H1 (cell line): Measurements from ENCODE around the gene NRXN3. TPM values are rescaled to one million over a fixed set of nuclear protein-coding genes. Genes with fewer than 3 reads are reported as not detected.

Source experiments
- CTCF ChIA-PET: fragments of 300-600 bp; sonication (Branson Sonifier 250); formaldehyde crosslinking; loops from one replicate; lab custom pipeline; 2021; ENCODE audit not compliant: partially characterized antibody; lab: Charles Lee
- POLR2A ChIA-PET: fragments of 300-600 bp; sonication (Branson Sonifier 250); formaldehyde crosslinking; loops from one replicate; lab custom pipeline; 2021; ENCODE audit warnings: inconsistent platforms; ENCODE audit not compliant: partially characterized antibody; lab: Charles Lee
- DNase-seq, 2 experiments: peaks; one replicate each; pipeline versions ENCODE4 v3.0.0 to v3.0.0-alpha.2; 2010 to 2022; ENCODE audit warnings: low spot score in 2 of 2, low read depth in 1 of 2, mixed read lengths in 1 of 2
- FAIRE-seq: peaks from 2 replicates; lab custom pipeline; 2011; peaks lifted over from hg19 to GRCh38; lab: Jason Lieb, UNC
- H2AFZ ChIP-seq: 2 replicates; pipeline ENCODE4 v1.8.1; 2012; ENCODE audit warnings: low read length, inconsistent platforms
- H2AK5ac ChIP-seq: 2 replicates; pipeline ENCODE4 v1.6.1; 2013; ENCODE audit warnings: low read depth, low read length
- H2BK120ac ChIP-seq: replicated peaks from 2 replicates; pipeline ENCODE3; 2013; ENCODE audit warnings: low read depth, low read length, inconsistent platforms
- H2BK12ac ChIP-seq: 2 replicates; pipeline ENCODE4 v1.6.1; 2013; ENCODE audit warnings: low read depth, low read length
- H2BK15ac ChIP-seq: 2 replicates; pipeline ENCODE4 v1.6.1; 2013; ENCODE audit warnings: low read length
- H2BK20ac ChIP-seq: 2 replicates; pipeline ENCODE4 v1.6.1; 2013; ENCODE audit warnings: low read length
- H2BK5ac ChIP-seq: 2 replicates; pipeline ENCODE4 v1.6.1; 2013; ENCODE audit warnings: low read depth, low read length
- H3K14ac ChIP-seq: 2 replicates; pipeline ENCODE4 v1.6.1; 2013; ENCODE audit warnings: inconsistent platforms; ENCODE audit not compliant: insufficient read length
- H3K18ac ChIP-seq: 2 replicates; pipeline ENCODE4 v1.6.1; 2013; ENCODE audit warnings: low read length; ENCODE audit errors: extremely low read depth
- H3K23ac ChIP-seq: 2 replicates; pipeline ENCODE4 v1.6.1; 2013; ENCODE audit warnings: inconsistent platforms; ENCODE audit not compliant: insufficient read length
- H3K23me2 ChIP-seq: 2 replicates; pipeline ENCODE4 v1.6.1; 2013; ENCODE audit warnings: low read depth, low read length
- H3K27ac ChIP-seq: 2 replicates; pipeline ENCODE4 v1.6.1; 2011; ENCODE audit warnings: low read depth, low read length, inconsistent platforms
- H3K27me3 ChIP-seq, 4 experiments: replicated peaks in 1 of 4; 1 replicate in 1 of 4; 2 replicates in 3 of 4; pipeline versions ENCODE4 v1.6.1 to v1.8.1; 2011 to 2013; ENCODE audit warnings: low read length in 3 of 4, mild to moderate bottlenecking in 3 of 4, inconsistent platforms in 2 of 4, mixed read lengths in 2 of 4, moderate library complexity in 1 of 4; ENCODE audit not compliant: control insufficient read depth in 3 of 4, insufficient read depth in 3 of 4; ENCODE audit errors: extremely low read depth in 1 of 4
- H3K36me3 ChIP-seq, 4 experiments: 2 replicates each; pipeline versions ENCODE4 v1.6.1 to v1.8.1; 2011 to 2013; ENCODE audit warnings: mild to moderate bottlenecking in 4 of 4, low read length in 3 of 4, moderate library complexity in 2 of 4, control low read depth in 1 of 4, inconsistent platforms in 1 of 4; ENCODE audit not compliant: insufficient read depth in 4 of 4, control insufficient read depth in 2 of 4
- H3K4ac ChIP-seq: replicated peaks from 2 replicates; pipeline ENCODE3; 2013; ENCODE audit warnings: low read length, low read depth, mixed read lengths, inconsistent platforms; ENCODE audit not compliant: insufficient read length
- H3K4me1 ChIP-seq, 4 experiments: replicated peaks in 1 of 4; 1 replicate in 1 of 4; 2 replicates in 3 of 4; pipeline versions ENCODE4 v1.6.1 to v1.8.1; 2011 to 2013; ENCODE audit warnings: low read length in 3 of 4, inconsistent platforms in 2 of 4, mixed read lengths in 1 of 4; ENCODE audit not compliant: insufficient read depth in 4 of 4, control insufficient read depth in 3 of 4
- H3K4me2 ChIP-seq, 2 experiments: 2 replicates each; pipeline versions ENCODE4 v1.6.1 to v1.8.1; 2011 to 2013; ENCODE audit warnings: low read depth in 2 of 2, low read length in 2 of 2, control low read depth in 1 of 2, inconsistent platforms in 1 of 2, mild to moderate bottlenecking in 1 of 2; ENCODE audit not compliant: insufficient read depth in 1 of 2
- H3K4me3 ChIP-seq, 4 experiments: fragments of 200-600, 300-600 bp in 1 of 4; sonication (generic), shearing (Covaris generic), sonication (Bioruptor Twin) in 1 of 4; 2 replicates each; pipeline versions ENCODE4 v1.5.1 to v1.8.1; 2011 to 2016; ENCODE audit warnings: low read length in 4 of 4, low read depth in 3 of 4, control low read depth in 2 of 4, inconsistent platforms in 2 of 4, mild to moderate bottlenecking in 2 of 4, mixed read lengths in 1 of 4, moderate library complexity in 1 of 4; ENCODE audit not compliant: insufficient read depth in 2 of 4; ENCODE audit errors: extremely low read depth in 1 of 4
- H3K56ac ChIP-seq: replicated peaks from 2 replicates; pipeline ENCODE3; 2013; ENCODE audit warnings: low read depth, mild to moderate bottlenecking, mixed read lengths, low read length, inconsistent platforms; ENCODE audit not compliant: insufficient read length
- H3K79me1 ChIP-seq: 2 replicates; pipeline ENCODE4 v1.6.1; 2013; ENCODE audit warnings: low read depth, low read length, control low read depth
- H3K79me2 ChIP-seq, 2 experiments: 2 replicates each; pipeline versions ENCODE4 v1.6.1 to v1.8.1; 2012 to 2013; ENCODE audit warnings: low read length in 2 of 2, mild to moderate bottlenecking in 2 of 2, inconsistent platforms in 1 of 2; ENCODE audit not compliant: insufficient read depth in 2 of 2, control insufficient read depth in 1 of 2
- H3K9ac ChIP-seq, 4 experiments: replicated peaks in 1 of 4; 1 replicate in 1 of 4; 2 replicates in 3 of 4; pipeline versions ENCODE4 v1.6.1 to v1.8.1; 2011 to 2013; ENCODE audit warnings: low read depth in 3 of 4, low read length in 3 of 4, control low read depth in 2 of 4, mild to moderate bottlenecking in 2 of 4, moderate library complexity in 2 of 4, inconsistent platforms in 1 of 4; ENCODE audit errors: extremely low read depth in 1 of 4
- H3K9me3 ChIP-seq, 2 experiments: 2 replicates each; pipeline versions ENCODE4 v1.6.1 to v1.8.1; 2012 to 2013; ENCODE audit warnings: mild to moderate bottlenecking in 2 of 2, moderate library complexity in 2 of 2, control low read depth in 1 of 2, inconsistent platforms in 1 of 2, low read depth in 1 of 2, low read length in 1 of 2, mixed read lengths in 1 of 2; ENCODE audit not compliant: insufficient read depth in 2 of 2
- H4K20me1 ChIP-seq, 2 experiments: replicated peaks in 1 of 2; 2 replicates each; pipeline versions ENCODE3 to v1.8.1; 2011 to 2013; ENCODE audit warnings: inconsistent platforms in 2 of 2, low read length in 2 of 2, mild to moderate bottlenecking in 1 of 2; ENCODE audit not compliant: insufficient read depth in 2 of 2, control insufficient read depth in 1 of 2
- H4K5ac ChIP-seq: 2 replicates; pipeline ENCODE4 v1.6.1; 2013; ENCODE audit warnings: low read length, low read depth, mixed read lengths, inconsistent platforms; ENCODE audit not compliant: insufficient read length
- H4K8ac ChIP-seq: 2 replicates; pipeline ENCODE4 v1.8.0; 2013; ENCODE audit warnings: mild to moderate bottlenecking, moderate library complexity, low read length, inconsistent platforms; ENCODE audit not compliant: insufficient read depth; ENCODE audit errors: extremely low read depth
- H4K91ac ChIP-seq: replicated peaks from 2 replicates; pipeline ENCODE3; 2013; ENCODE audit warnings: low read length, mixed read lengths, inconsistent platforms; ENCODE audit not compliant: insufficient read length
- ATF2 ChIP-seq: IDR thresholded peaks from 2 replicates; pipeline ENCODE4 v1.6.1; 2012; ENCODE audit warnings: low read length, inconsistent platforms
- CHD2 ChIP-seq: IDR thresholded peaks from 2 replicates; pipeline ENCODE4 v1.6.1; 2012; ENCODE audit warnings: low read length, improper control_type of control experiment
- EP300 ChIP-seq, 2 experiments: IDR thresholded peaks; 1 replicate in 1 of 2; 2 replicates in 1 of 2; pipeline ENCODE4 v1.6.1; 2011 to 2012; ENCODE audit warnings: low read depth in 2 of 2, low read length in 2 of 2, mild to moderate bottlenecking in 2 of 2, borderline replicate concordance in 1 of 2, inconsistent platforms in 1 of 2, moderate library complexity in 1 of 2
- KDM5A ChIP-seq: fragments of 200-600 bp; IDR thresholded peaks from 2 replicates; pipeline ENCODE4 v1.7.1; 2012; ENCODE audit warnings: mild to moderate bottlenecking, low read length, inconsistent platforms, mixed read lengths
- RAD21 ChIP-seq, 2 experiments: IDR thresholded peaks in 1 of 2; conservative IDR thresholded peaks in 1 of 2; 2 replicates each; pipeline ENCODE4 v1.6.1; 2011; ENCODE audit warnings: low read depth in 2 of 2, low read length in 2 of 2, improper control_type of control experiment in 1 of 2, inconsistent platforms in 1 of 2, mild to moderate bottlenecking in 1 of 2, moderate library complexity in 1 of 2
- RBBP5 ChIP-seq: IDR thresholded peaks from 2 replicates; pipeline ENCODE4 v1.7.1; 2012; ENCODE audit warnings: low read depth, mild to moderate bottlenecking, inconsistent platforms, low read length, moderate library complexity, borderline replicate concordance
- RFX5 ChIP-seq: IDR thresholded peaks from 2 replicates; pipeline ENCODE4 v1.6.1; 2011; ENCODE audit warnings: low read depth, low read length, improper control_type of control experiment, borderline replicate concordance
- RXRA ChIP-seq: IDR thresholded peaks from 2 replicates; pipeline ENCODE4 v1.6.1; 2011; ENCODE audit warnings: low read depth, mild to moderate bottlenecking, low read length, moderate library complexity; ENCODE audit not compliant: insufficient read depth
- SAP30 ChIP-seq: fragments of 300-600 bp; sonication (generic); IDR thresholded peaks from 2 replicates; pipeline ENCODE4 v1.7.1; 2012; ENCODE audit warnings: low read length, moderate library complexity, mild to moderate bottlenecking, inconsistent platforms; ENCODE audit not compliant: insufficient read depth, insufficient replicate concordance
- SP1 ChIP-seq: IDR thresholded peaks from 2 replicates; pipeline ENCODE4 v1.6.1; 2011; ENCODE audit warnings: low read depth, low read length
- TAF1 ChIP-seq: IDR thresholded peaks from 2 replicates; pipeline ENCODE4 v1.6.1; 2011; ENCODE audit warnings: mild to moderate bottlenecking, low read depth, low read length
- TBP ChIP-seq: IDR thresholded peaks from 2 replicates; pipeline ENCODE4 v1.6.1; 2011; ENCODE audit warnings: low read depth, low read length, improper control_type of control experiment
- ZNF274 ChIP-seq: IDR thresholded peaks from 2 replicates; pipeline ENCODE4 v1.7.0; 2012; ENCODE audit warnings: low read length, borderline replicate concordance; ENCODE audit errors: extremely low read depth
- WGBS, 2 experiments: shearing (Covaris generic) in 1 of 2; methylation state at CpG; one replicate each; pipeline versions ENCODE4 v1.1.6 to v1.1.7; 2013 to 2015; ENCODE audit warnings: low lambda C conversion rate in 2 of 2, mixed read lengths in 2 of 2, inconsistent platforms in 1 of 2, low coverage in 1 of 2, missing lambda C conversion rate in 1 of 2; ENCODE audit not compliant: insufficient replicate concordance in 2 of 2, insufficient coverage in 1 of 2, insufficient read length in 1 of 2; ENCODE audit errors: extremely low coverage in 1 of 2, missing lambda C conversion rate in 1 of 2; 5-methylcytosine and 5-hydroxymethylcytosine counted together
- polyA plus RNA-seq, 7 experiments: library from polyadenylated mRNA; depleted of rRNA in 3 of 7; stranded (reverse) in 5 of 7; unstranded in 2 of 7; fragments of >200 nt in 5 of 7; fragments of 200-250 nt in 2 of 7; gene quantifications; 1 replicate in 5 of 7; 2 replicates in 1 of 7; 4 replicates in 1 of 7; pipeline versions ENCODE4 v1.2.1 to v1.2.3, GENCODE V29; 2011 to 2013; ENCODE audit warnings: missing spikeins in 2 of 7, mixed read lengths in 2 of 7
- total RNA-seq: library from RNA; stranded (reverse); fragmentation: NEBNext Ultra II Directional; extraction: Animal tissue kit (Norgen Biotek cat#: 25700); gene quantifications from 2 replicates; pipeline ENCODE4 v1.2.1, GENCODE V29; 2021

Gene NRXN3
- total and polyA plus RNA-seq, 2 of the 8 experiments (the other 6 are each of a cell fraction or from before 2014, with no cell fraction given) = 2.6 to 4.1 TPM

GRCh38 chr14:79656056-79656455, 1485.9 kb downstream of the NRXN3 start:
- H2BK120ac ChIP-seq = no peak overlapping the region
- no peak overlapping the region for H2BK5ac ChIP-seq
- CTCF ChIA-PET = no interaction called here
- H3K36me3 ChIP-seq = no peaks in the 10 kb centered on the region
- H3K79me1 ChIP-seq = no peaks in the 10 kb centered on the region
- POLR2A ChIA-PET = no interaction called here
- H3K23ac ChIP-seq = no peak overlapping the region
- no peak overlapping the region for H3K14ac ChIP-seq
- H3K27me3 ChIP-seq = no peaks in the 10 kb centered on the region
- no peak overlapping the region for H3K18ac ChIP-seq
- H3K23me2 ChIP-seq = no peaks in the 10 kb centered on the region
- H3K79me2 ChIP-seq = no peaks in the 10 kb centered on the region
- no peak overlapping the region for H4K91ac ChIP-seq
- H2BK12ac ChIP-seq = no peak overlapping the region
- no peak overlapping the region for H2BK20ac ChIP-seq
- H4K20me1 ChIP-seq = no peaks in the 10 kb centered on the region
- no peak overlapping the region for H3K9ac ChIP-seq
- H3K4me1 ChIP-seq = no peaks in the 10 kb centered on the region
- 95% methylated on average over 7 of the region's 7 CpGs; no CpG with 5 or more reads in 1 of the 2 experiments for WGBS, 2 experiments
- no peak overlapping the region for H3K4ac ChIP-seq
- H3K4me2 ChIP-seq = no peak overlapping the region
- no peak overlapping the region for H3K27ac ChIP-seq
- H2AK5ac ChIP-seq = no peak overlapping the region
- DNase-seq (no peak), FAIRE-seq (no peak)
- H3K4me3 ChIP-seq = no peak overlapping the region
- H3K56ac ChIP-seq = no peak overlapping the region
- no peak overlapping the region for H4K8ac ChIP-seq
- H3K9me3 ChIP-seq = no peaks in the 10 kb centered on the region
- no peak overlapping the region for H2AFZ ChIP-seq
- no peak overlapping the region for H2BK15ac ChIP-seq
- no peak overlapping the region for H4K5ac ChIP-seq
- TF ChIP-seq TAF1 (no peak), SP1 (no peak), ATF2 (no peak), RBBP5 (no peak), EP300 (IDR thresholded peaks at IDR 0.05; ENCODE audit: borderline replicate concordance in 1 of 2, low read depth in 2 of 2, low read length in 2 of 2) (no peak), RFX5 (no peak), SAP30 (no peak), RXRA (no peak), CHD2 (no peak), KDM5A (no peak), TBP (no peak), ZNF274 (no peak), RAD21 (IDR thresholded peaks at IDR 0.05 in 1 of 2, conservative IDR thresholded peaks at IDR 0.05 in 1 of 2; ENCODE audit: low read depth in 2 of 2, low read length in 2 of 2) (no peak)
